ENCODE data around the gene PLA2G2A. TPM values are rescaled to one million over a fixed set of nuclear protein-coding genes. Genes with fewer than 3 reads are reported as not detected.

PLA2G2A gene
- total RNA-seq, 1 donor = not detected

- TF ChIP-seq CTCF (IDR thresholded peaks at IDR 0.05; ENCODE audit: insufficient read depth, low read depth, low read length) = no peak
These were observed 2.3 kb upstream of the PLA2G2A start for GRCh38 chr1:19981507-19982312.

GRCh38 chr1:19981170-19981506 is 1.7 kb upstream of the PLA2G2A start:
- H3K4me3 ChIP-seq (ENCODE audit: low read depth, low read length) = no peak overlapping the region
- DNase-seq (ENCODE audit: low read depth) = no peak
- TF ChIP-seq CTCF (IDR thresholded peaks at IDR 0.05; ENCODE audit: insufficient read depth, low read depth, low read length) = no peak

More at GRCh38 chr1:19981507-19982312, 2.3 kb upstream of the PLA2G2A start:
- H3K4me3 ChIP-seq (ENCODE audit: low read depth, low read length) = no peak overlapping the region
- DNase-seq (ENCODE audit: low read depth) = no peak

GRCh38 chr1:19980314-19980713 is 896 bp upstream of the PLA2G2A start:
- no peak for TF ChIP-seq CTCF (IDR thresholded peaks at IDR 0.05; ENCODE audit: insufficient read depth, low read depth, low read length)
- no peak for DNase-seq (ENCODE audit: low read depth)
- H3K4me3 ChIP-seq (ENCODE audit: low read depth, low read length) = no peak overlapping the region

- DNase-seq (ENCODE audit: low read depth) = no peak
- TF ChIP-seq CTCF (IDR thresholded peaks at IDR 0.05; ENCODE audit: insufficient read depth, low read depth, low read length) = no peak
- H3K4me3 ChIP-seq (ENCODE audit: low read depth, low read length) = no peak overlapping the region
These were observed 1.3 kb downstream of the PLA2G2A start for GRCh38 chr1:19978143-19978542.

GRCh38 chr1:19976317-19977003 is 3.0 kb downstream of the PLA2G2A start:
- TF ChIP-seq CTCF (IDR thresholded peaks at IDR 0.05; ENCODE audit: insufficient read depth, low read depth, low read length) = no peak
- DNase-seq (ENCODE audit: low read depth) = no peak
- no peak overlapping the region for H3K4me3 ChIP-seq (ENCODE audit: low read depth, low read length)

GRCh38 chr1:19975423-19976193 is 3.8 kb downstream of the PLA2G2A start:
- DNase-seq (ENCODE audit: low read depth) = no peak
- no peak overlapping the region for H3K4me3 ChIP-seq (ENCODE audit: low read depth, low read length)
- no peak for TF ChIP-seq CTCF (IDR thresholded peaks at IDR 0.05; ENCODE audit: insufficient read depth, low read depth, low read length)

Measured in fibroblast of villous mesenchyme (primary cell).